GM19328 (cell line): ENCODE results near the gene ARHGAP22.

Experiments
- ATAC-seq: cut with Tn5 transposase; IDR thresholded peaks from one replicate; pipeline ENCODE4 v1.9.1; 2021; ENCODE audit warnings: mild to moderate bottlenecking, moderate library complexity; ENCODE audit not compliant: unreplicated experiment

Gene ARHGAP22

GRCh38 chr10:48454302-48455054, 150.4 kb downstream of the ARHGAP22 start:
- ATAC-seq = no peak

DNA sequence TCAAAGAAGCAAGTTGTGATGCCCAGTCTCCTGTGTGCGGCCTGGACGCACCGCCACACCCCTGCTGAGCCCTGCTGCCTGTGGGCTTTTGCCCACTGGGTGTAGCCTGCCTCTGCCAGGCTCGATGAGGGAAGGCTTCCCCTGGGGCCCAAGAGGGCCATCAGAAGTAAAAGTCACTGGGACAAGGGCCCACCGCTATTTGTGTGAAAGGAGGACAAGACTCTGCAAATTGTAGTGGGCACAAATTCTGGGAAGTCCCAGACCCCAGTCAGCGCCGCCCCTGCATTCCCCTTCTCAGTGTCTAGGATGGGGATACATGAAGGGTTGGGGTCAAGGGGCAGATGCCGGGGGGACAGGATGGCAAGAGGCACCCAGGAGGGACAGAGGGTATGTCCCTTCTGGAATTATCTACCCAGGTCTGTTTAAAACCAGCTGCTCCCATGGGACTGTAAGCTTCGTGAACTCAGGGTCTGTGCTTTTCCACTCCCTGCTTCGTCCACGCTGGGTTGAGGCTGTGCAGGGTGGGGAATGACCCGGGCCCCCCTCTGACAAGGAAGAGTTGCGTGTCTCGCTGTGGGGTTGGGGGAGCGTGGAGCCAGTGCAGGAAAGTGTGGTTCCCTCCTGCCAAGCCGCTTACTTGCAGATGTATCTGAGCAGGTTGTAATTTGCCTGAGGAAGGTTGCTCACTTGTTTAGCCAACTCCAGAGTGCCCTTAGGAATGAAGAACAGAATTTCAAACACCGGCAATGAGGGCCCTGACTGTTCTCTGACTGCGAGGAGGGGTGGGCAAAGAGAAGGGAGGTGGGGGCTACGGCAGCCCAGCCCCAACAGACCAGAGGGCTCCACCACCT, 151.2 kb downstream of the ARHGAP22 start:
- ATAC-seq = no peak

- ATAC-seq = no peak
These were observed 151.9 kb downstream of the ARHGAP22 start for GRCh38 chr10:48452879-48453412.

DNA sequence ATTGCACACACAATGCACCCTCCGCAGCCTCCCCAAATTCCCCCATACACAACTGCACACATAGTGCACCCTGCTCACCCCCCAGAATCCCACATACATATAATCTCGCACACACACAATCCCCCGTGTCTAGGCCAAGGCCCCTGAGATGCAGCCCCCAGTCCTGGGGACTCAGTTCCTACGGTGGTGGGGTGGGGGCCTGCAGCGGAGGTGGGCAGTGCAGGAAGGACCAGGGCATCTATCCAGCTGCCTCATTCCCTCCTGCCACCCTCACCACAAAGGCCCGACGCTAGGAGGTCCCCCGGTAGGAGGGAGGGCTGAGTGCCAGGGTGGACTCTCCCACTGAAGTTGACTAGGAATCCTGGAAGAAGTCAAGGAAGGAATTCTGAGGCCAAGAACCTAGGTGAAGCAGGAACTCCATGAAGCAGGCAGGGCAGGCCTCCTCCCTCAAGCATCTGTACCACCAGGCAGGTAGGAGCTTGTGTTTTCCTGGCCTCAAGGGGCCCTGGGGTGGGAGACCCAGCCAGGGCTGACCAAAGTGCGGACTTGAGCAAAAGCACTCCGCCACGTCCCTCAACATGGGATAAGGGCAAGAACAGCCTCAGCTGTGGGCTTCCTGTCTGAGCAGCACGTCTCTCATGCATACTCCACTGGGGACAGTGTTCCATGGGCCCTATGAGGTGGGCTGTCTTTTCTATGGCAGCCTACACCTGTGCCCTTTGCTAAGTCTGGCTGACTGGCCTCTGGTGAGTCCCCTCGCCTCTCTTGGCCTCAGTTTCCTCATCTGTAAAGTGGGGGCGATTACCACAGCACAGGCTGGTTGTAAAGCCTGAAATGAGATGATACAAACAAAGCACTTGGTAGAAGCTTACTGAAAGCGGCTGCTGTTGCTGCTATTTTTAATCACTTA, 152.6 kb downstream of the ARHGAP22 start:
- ATAC-seq = no peak

- no peak for ATAC-seq
These were observed 154.0 kb downstream of the ARHGAP22 start for GRCh38 chr10:48450741-48451466.

DNA sequence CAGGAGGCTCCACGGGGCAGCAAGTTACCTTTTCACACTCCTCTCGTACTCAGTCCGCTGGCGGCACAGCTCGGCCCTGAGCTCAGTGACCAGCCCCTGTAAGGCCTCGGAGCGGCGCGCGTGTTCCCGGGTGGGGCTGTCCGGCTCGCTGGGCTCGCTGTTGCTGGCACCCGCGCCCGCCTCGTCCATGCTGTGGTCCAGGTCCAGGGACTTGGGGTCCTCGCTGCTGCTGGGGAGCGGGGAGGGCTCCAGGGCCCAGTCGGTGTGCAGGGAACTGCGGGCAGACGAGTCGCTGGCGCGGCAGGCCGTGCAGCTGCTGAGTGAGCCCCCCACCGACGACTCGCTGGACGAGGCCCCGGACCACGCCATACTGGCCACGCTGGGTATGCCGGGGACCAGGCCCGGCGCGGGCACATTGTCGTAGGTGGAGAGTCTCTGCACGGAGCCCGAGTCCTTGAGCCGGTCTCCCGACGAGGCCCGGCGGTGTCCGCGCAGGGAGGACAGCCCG, 154.6 kb downstream of the ARHGAP22 start:
- ATAC-seq = no peak

DNA sequence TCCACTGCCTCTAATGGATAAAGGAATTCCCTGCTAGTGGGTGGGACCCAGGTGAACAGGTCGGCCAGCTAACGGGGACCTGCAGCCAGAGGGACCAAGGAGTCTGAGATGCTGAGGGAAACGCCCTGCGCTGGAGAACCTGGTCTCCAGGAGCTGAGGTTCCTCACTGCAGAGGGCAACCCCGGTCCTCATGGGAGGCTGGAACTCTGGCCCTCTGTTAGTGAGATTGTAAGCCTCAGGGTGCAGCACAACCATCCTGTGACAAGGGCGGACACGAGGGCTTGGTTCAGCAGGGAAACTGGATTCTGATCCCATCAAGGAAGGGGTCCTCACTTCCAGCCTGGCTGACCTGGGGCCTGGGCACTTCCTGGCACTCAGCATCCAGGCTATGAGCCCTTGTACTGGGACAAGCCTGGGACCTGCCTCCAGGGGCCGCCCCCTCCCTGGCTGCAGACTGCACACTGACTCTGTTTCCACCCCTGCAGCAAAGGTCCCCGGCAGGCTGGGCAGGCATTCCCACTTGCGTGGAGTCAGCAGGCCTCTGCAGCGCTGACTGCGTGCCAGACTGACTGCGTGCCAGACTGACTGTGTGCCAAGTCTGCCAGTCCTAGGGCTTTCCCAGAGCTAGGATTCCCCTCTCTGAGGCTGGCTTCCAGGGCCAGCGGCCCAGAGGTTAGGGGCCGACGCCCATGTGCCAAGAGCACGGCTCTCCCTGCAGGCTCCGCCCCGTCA, 155.2 kb downstream of the ARHGAP22 start:
- ATAC-seq = no peak

DNA sequence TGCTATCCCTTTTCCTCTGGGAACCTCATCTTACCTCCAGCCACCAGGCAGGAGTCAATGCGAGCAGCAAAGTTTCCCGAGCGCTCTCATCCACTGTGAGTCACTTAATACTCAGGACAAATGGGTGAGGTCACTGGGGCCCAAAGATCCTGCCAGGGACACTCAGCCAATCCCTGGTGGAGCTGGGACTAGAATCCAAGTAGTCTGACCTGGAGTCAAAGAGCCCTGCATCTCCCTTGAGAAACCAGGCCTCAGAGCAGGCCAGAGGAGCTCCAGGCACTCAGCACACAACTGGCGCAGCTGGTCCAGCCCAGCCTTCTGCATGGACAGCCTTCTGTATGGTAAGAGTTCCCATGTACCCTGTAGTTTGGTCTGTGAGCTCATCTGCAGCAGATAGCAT, 156.1 kb downstream of the ARHGAP22 start:
- no peak for ATAC-seq

GRCh38 chr10:48447356-48448215, 157.3 kb downstream of the ARHGAP22 start:
- ATAC-seq = no peak

DNA sequence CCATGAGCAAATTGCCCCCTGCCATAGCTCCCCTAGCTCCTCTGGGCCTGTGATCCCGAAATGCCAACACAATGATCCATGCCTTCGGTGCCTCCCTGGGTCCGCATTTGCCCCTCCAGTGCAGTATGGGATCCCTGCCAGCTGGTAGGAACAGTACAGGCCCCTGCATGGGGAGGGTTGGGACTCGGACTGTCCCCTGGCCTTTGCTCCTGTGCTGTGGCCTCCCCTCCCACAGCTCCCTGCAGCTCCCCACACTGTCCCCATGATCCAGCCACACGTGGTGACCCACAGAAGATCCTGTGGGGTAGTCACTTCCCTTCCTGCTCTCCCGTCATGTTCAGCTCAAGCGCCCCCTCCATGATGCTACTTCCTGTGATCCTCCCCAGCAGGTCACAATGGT, 158.1 kb downstream of the ARHGAP22 start:
- no peak for ATAC-seq

DNA sequence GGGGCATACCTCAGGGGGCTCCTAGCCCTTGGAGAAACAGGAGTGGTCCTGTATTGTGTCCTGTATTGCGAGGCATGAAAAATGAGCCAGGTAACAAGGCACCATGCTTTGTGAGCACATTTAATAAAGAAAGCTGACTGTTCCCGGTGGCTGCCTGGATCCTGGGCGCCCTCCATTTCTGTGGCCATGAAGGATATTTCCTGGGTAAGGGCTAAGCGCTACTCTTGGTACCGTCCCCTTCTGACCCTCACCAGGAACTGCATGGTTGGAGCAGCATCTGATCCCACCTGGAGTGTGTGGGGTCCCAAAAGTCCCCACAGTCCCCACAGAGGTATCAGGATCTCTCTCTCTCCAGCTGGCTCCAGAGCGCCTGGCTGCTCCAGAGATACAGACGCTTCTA, 158.9 kb downstream of the ARHGAP22 start:
- no peak for ATAC-seq

DNA sequence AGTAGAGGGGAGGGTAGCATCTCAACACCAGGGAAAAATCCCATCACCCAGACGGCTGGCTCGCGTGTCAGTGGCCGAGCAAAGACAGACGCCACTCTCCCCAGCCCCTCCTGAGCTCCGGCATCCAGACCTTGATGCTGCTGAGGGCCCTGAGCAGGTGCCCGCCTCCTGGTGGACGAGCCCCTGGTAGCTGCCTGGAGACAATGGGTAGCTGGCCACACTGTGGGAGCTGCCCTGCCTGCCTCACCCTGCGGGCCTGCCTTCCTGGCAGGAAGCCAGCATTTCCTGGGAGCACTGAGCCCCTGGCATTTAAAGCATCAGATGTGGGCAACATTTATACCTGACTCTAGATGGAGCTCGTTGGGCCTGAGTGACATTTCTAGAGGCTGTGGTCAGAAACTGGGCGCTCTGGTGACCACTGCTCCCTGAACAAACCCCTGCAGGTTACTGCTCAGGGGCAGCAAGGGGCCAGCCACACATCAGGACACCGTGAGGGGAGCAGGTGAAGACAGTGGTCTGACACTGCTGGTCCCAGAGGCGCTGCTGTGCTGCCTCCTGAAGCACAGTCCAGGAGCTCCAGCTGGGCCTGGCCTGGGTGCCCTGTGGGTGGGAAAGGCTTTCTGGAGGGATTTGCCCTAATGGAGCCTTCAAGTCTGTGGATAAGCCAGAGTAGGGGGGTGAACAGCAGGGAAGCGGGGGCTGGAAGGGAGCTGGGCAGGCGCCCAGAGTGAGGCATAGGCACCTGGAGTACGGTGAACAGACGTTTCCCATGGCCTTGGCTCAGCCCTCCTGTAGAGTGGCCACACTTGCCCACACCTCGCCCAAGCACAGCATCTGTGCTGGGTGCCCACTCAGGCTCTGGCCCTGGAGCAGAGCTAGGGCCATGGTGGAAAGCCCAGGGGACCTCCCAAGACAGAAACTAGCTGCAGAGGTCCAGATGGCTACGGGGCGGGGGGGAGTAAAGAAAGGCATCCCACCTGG, 159.7 kb downstream of the ARHGAP22 start:
- ATAC-seq = no peak

DNA sequence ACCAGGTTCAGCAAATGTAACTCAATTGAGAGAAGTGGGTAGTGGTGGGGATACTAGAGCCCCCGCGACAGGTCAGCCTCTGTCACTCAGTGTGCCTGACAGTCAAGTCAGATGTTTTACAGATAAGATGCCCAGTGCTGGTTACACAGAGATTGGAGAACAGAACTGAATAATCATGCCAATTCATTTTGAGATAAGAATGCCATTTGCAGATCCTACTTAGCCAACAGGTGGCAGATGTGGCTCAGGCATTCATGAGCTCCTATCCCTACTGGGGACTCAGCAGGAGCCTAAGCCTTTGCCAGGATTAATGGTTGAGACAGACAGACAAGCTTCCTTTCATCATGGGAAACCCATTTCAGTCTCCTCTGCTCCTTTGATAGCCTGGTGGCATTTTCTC, 160.6 kb downstream of the ARHGAP22 start:
- ATAC-seq = no peak

GRCh38 chr10:48442809-48443177, 162.1 kb downstream of the ARHGAP22 start:
- ATAC-seq = no peak

- no peak for ATAC-seq
These were observed 162.6 kb downstream of the ARHGAP22 start for GRCh38 chr10:48442090-48442808.

DNA sequence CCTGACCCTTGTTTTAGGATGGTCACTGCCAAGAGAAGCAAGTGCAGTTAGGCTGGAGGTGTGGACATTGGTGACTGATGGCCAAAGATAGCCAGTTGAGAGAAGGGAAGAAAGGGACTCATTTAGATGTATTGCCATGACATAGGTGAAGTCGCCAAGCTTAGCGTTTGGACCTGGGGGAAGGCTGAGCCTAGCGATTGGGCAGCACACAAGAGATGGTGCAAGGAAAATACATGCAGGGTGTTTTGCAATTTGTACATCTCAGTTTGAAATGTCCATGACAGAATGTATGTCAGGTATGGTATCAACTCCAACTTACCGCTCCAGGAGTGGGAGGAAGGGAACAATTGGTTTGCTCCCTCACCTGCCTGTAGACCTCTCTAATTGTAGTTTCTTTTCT, 164.1 kb downstream of the ARHGAP22 start:
- ATAC-seq = no peak

DNA sequence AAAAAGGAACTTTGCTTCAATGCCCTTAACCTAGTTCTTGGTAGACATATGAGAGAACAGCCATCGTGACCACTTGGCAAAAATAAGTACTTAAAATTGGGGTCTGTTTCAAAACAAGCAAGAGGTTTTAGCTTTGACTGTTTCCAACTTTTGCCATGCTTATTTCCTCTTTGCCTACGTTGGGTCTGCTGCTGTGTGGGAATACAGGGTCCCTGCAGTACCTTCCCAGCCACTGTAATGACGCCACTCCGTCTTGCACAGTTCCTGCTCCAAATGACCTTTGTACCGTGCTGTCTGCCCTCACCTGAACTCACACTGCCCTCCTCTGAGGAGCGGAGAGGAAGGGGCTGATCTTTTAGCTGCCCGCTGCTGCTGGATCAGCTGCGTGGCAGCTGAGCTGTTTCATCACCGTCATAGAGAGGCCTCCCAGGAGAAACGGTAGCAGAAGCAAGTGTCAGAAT, 165.3 kb downstream of the ARHGAP22 start:
- ATAC-seq = no peak
